Measurements from ENCODE around the gene BPIFB1.

BPIFB1 gene

DNA sequence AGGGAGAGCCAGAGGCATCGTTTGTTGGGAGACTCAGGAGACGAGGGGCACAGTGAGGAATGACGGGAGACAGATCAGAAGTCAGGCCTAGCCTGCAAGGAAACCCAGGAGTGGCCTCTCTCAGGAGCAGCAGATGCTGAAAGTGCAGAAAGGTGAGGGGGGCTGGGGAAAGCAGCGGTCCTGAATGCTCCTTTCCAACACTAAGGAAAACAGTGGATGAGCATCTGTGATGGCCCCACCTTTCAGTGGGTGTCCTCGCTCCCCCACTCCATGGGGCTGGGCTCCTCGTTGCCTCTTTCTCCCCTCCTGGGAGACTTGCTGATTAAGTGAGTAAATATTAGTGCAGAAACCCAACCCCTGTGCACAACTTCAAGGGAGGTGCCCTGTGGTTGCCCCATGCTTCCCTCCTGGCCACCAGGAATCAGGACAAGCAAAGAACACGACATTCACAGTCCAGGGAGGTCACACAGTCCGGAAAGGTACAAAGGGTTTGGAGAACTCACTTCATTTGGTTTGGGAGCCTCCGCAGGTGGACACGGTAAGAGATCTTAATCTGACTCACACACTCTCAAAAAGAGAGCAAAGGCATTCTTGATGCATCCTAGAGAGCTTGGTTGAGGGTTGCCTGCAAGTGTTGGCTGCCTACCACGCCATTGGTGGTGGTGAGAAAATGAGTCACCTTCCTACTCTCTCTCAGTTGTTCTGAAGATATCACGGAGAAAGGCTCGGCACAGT is 9.7 kb upstream of the BPIFB1 start:
- no peak for DNase-seq

- no peak for DNase-seq
These were observed 7.8 kb upstream of the BPIFB1 start for GRCh38 chr20:33275215-33275614.

- DNase-seq, result no peak
These were observed 7.1 kb upstream of the BPIFB1 start for GRCh38 chr20:33275871-33276270.

- DNase-seq, result no peak
These were observed 6.5 kb upstream of the BPIFB1 start for GRCh38 chr20:33276303-33277113.

DNA sequence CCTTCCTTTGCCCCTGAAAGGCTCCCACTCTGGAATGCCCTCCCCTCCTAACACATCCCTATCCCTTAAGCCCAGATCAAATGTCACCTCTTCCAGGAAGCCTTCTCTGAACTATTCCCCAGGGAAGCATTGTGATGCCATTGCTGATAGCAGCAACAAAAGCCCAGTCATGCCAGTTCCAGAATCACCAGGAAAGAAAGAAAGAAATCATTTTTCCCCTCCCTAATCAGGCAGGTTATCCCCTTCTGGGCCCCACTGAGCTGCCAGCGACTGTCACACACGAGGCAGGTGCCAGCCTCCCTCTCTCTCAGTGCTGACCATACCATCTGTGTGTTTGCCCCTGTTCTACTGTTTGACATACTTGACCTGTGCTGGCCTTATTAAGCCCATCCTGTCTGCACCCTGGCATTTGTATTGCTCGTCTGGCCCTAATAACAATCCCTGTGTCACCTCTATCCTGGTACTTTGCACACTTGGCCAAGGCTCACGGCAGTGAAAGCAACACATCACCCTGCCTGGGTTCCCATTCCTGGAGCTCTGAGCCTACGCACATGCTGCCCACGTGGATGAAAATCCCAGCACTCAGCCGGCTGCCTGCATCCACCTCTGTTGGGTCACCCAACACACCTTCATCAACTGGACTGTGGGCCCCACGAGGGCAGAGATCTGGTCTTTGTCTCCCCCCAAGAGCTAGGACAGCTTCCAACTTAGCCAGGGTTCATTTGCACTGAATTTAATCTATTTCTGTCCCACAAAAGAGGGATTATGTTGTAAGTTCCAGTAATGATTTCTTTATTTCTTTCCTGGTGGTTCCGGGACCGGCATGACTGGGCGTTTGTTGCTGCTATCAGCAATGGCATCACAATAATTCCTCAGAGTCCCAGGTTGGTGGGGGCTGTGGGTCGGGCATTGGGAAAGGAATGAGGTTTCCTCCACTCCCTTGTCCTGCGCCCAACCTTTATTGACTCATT is 5.3 kb upstream of the BPIFB1 start:
- DNase-seq, result no peak

DNA sequence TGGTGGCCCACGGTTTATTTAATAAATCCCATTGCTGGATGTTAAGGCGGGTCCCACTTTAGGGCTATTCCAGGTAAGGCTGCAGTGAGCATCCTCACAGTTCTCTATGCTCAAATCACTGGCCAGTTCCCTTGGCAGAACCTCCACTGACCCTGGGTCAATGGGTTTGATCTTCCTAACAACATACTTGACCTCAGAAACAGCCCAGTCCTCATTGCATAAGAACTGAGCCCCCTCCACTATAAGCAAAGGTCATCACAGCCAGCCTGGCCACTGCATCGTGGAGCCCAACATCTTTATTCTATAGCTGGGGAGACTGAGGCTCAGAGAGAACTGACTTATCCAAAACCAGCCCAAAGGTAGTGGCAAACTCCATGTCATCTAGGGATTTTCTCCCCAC is 4.3 kb upstream of the BPIFB1 start:
- DNase-seq, result no peak

- DNase-seq, result no peak
These were observed 3.6 kb upstream of the BPIFB1 start for GRCh38 chr20:33279261-33279910.

DNA sequence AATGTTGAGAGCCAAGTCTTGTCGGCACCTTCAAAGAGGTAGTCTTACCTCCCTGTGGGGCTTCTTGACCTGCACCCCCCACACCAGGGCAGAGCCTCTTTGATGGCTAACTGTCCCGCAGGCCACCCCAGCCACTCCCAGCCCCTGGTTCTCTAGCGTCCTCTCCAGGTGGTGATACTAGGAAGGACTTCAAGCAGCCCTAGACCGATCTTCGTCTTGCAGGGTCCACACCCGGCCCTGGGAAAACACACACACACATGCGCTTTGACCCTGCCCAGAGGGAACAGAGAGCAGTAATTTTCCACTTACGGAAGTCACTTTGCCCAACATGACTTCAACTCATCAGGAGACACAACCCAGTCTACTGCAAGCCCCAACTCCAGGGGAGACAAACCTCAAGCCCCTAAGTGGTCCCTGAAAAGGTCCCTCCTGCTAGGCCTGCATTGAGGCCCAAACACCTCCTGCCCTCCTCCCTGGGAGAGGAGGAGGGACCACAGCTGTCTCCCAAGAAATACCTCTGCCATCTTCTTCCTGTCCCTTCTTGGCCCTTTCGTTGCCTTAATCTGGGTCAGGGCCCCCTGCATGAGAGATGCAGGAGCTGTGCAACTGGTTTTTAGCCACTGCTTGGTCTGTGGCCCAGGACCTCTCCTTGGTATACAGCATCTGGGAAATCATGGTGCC is 2.9 kb upstream of the BPIFB1 start:
- DNase-seq, result no peak

DNA sequence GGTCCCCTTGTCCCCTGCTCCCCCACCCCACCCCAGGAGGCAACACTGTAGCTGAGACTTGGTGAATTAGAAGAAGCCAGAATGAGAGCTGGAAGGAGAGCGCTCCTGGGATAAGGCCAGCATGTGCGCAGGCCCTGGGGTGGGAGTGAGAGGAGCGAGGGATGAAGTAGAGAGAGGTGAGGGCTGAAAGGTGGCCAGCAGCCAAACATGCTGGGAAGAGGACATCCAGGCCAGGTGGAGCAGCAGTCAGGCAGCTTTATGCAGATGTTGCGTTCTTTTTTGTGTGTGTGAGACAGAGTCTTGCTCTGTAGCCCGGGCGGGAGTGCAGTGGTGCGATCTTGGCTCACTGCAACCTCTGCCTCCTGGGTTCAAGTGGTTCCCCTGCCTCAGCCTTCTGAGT is 2.2 kb upstream of the BPIFB1 start:
- DNase-seq, result no peak

DNA sequence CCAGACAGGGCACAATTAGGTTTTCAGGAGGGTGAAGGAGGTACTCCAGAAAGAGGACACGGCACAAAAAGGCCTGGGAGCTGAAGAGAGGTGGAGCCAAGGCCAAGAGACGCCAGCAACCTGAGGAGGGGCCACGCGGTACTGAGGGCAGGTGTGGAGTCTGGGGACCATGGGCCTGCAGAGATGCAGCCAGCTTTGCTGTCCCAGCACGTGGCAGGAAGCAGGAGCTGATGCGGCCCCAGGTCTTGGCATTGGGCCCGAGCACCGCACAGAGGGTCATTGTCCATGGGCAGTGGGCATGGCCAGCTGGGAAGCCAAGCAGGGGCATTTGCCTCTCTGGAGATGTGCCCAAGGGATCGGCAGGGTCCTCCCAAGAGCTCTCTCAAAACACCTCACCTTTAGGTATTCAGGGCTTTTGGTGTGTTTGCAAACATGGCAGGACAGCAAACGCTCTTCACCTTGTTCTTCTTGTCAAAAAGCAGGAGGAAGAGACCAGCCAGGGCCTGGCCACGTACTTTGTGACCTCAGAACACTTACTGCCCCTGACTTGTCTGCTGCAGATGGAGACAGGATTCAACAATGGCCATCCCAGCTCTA is 1.4 kb upstream of the BPIFB1 start:
- DNase-seq, result no peak

DNA sequence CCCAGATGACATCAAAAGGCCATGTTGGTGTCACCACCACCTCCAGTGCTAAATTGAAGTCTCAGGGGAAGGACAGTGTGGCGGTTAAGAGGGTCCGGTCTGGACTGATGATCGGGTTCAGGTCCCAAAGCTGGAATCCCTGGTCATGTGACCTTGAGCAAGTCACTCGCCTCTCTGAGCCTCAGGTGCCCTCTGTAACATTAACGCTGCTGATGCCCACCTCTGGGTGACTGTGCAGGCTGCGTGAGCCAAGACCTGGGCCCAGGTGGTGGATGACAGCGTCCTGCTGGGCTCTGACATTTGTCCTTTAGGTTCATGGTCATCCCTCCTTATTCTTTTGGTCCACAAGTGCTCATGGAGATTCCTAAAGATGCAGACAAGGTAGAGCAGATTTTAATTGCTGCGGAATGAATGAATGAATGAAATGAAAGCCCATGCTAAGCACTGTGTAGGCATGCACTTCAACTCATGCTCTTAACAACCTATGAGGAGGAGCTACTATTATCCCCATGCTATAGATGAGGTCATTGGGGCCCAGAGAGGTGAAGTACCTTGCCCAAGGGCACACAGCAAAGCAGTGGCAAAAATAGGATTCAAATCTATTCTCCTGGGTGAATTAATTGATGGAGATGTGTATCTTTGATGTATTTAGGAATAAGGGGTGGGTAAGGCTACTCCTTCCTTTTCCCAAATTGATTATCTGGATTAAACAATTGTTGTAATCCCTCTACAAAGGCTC is 649 bp upstream of the BPIFB1 start:
- no peak for DNase-seq

DNA sequence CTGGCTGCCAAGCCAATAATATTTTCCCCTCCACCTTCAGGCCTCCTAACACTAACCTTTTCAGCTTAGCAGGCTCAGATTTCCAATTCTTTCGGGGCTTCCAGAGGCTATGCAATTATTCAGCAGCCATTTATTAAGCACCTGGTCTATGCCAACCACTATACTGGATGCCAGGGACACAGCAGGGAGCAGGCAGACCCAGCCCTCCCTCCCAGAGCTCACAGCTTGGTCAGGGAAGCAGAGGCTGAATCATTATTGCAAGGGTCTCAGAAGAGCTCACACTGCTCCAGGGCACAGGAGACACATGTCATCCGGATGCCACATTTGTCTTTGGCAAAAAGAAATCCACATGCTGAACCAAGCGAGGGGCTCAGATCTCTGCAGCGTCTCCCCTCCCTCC is 1.3 kb downstream of the BPIFB1 start:
- DNase-seq, result peak; percentile 35

- DNase-seq, result no peak
These were observed 1.9 kb downstream of the BPIFB1 start for GRCh38 chr20:33284937-33285336.

- no peak for DNase-seq
These were observed 3.0 kb downstream of the BPIFB1 start for GRCh38 chr20:33285861-33286495.

DNA sequence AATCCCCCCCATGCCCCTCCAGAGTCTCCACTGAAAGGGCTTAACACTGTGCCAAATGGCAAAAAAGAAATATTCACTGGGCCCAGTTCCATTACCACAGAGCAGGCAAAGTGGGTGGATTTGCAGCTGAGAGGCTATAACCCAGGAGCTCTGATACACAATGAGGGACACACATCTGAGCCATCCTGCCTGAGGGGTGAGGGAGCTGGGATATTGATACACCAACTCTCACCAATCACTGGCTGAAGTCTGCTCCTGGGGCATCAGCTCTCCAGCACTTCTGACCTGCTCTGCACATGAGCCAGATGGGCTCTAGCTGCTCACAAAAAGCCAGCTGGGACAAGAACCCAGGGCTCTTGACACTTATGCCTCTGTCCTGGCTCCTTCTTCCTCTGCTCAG is 4.9 kb downstream of the BPIFB1 start:
- DNase-seq, result no peak

DNA sequence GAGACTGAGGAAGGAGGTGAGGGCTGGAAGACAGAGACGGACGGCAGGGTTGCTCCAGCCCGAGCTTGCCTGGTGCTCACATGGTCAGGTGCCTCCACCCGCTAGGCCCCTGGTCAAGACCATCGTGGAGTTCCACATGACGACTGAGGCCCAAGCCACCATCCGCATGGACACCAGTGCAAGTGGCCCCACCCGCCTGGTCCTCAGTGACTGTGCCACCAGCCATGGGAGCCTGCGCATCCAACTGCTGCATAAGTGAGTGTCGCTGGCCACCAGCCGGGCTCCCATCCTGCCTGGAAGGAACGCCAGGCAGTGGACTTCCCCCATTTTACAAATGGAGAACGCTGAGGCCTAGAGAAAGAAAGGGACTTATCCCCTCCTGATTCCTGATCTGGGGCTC is 7.8 kb downstream of the BPIFB1 start:
- DNase-seq, result no peak

DNA sequence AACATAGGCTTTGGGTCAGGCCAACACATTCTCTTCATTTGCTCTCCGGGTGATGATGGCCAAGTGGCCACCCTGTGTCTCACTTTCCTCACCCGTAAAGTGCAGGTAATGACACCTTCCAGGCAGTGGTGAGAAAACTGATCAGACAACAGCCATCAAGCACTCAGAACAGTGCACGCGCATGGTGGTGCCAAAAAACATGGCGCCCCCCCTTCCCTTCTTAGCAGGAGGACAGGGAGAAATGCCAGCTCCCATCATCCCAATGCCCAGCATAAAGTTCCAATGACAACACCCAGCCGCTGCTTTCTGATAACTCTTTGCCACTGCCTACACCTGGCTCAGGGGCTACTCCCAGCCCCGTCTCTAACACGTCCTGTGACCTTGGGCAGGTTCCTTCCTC is 8.4 kb downstream of the BPIFB1 start:
- no peak for DNase-seq

- DNase-seq, result peak; percentile 30
These were observed 8.9 kb downstream of the BPIFB1 start for GRCh38 chr20:33291830-33292355.

DNA sequence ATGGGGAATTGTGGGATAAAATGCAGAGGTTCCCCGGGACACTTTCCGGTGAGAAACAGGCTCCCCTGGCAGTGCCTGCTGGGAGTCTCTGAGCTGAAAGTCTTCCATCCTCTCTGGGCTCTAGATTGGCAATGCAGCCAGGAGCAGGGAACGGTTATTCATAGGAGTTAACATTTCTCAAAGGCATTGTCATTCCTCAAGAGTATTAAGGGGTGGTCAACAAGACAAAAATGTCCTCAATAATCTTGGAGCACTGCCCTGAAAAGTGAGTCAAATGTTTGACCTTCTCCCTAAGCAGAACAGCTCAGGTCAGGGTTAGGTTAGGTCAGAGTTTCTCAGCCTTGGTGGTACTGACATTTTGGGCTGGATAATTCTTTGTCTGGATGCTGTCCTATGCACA is 13.2 kb downstream of the BPIFB1 start:
- no peak for DNase-seq

DNA sequence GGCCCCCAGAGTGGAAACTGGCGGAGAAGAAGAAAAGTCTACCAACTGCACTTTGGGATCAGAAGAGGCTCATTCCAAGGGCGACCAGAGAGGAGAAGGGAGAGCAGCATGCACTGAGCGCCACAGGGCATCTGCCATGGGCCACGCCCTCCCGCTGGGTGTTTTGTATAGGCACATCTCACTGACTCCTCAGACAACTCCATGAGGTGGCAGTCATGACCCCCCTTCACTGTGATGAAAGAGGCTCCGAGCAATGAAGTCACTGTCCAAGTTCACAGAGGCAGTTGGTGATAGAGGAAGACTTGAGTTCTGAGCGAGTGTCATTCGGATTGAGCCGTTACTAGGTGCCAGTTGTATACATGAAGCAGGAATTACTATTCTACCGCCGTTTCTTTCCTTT is 15.4 kb downstream of the BPIFB1 start:
- no peak for DNase-seq
